Measurements from ENCODE around the gene P3H3. TPM values are rescaled to one million over a fixed set of nuclear protein-coding genes. Genes with fewer than 3 reads are reported as not detected.

Gene P3H3
- total RNA-seq, 6 donors from 2014 or later: 2.7 to 15.7 (median 7.0) TPM

GRCh38 chr12:6836851-6837250 is 8.6 kb downstream of the P3H3 start:
- Histone ChIP-seq H3K4me3 (no peak overlapping the region), H3K27ac (no peak overlapping the region), H3K27me3 (no peaks in the 10 kb centered on the region), H3K4me1 (peaks cover 0 to 5% (median 0%) of the 10 kb centered on the region in 4 donors), H3K9me3 (no peaks in the 10 kb centered on the region), H3K36me3 (peaks cover 0 to 27% (median 0%) of the 10 kb centered on the region in 4 donors)
- TF ChIP-seq CTCF (IDR thresholded peaks at IDR 0.05): no peak
- no peak for TF ChIP-seq EP300 (IDR thresholded peaks at IDR 0.05)
- no peak for TF ChIP-seq POLR2A (IDR thresholded peaks at IDR 0.05)
- no peak for TF ChIP-seq POLR2AphosphoS5 (IDR thresholded peaks at IDR 0.05)
- ATAC-seq (ENCODE audit: low FRiP score in 2 of 2) (no peak), DNase-seq (no peak)
- WGBS, 2 donors: 86 to 100% methylated on average over 6 to 16 of the region's 16 CpGs

- Histone ChIP-seq H3K4me3 (no peak overlapping the region), H3K4me1 (peaks cover 0 to 5% (median 0%) of the 10 kb centered on the region in 4 donors), H3K27ac (no peak overlapping the region), H3K9me3 (no peaks in the 10 kb centered on the region), H3K36me3 (peaks cover 0 to 27% (median 0%) of the 10 kb centered on the region in 4 donors), H3K27me3 (no peaks in the 10 kb centered on the region)
- no peak for DNase-seq
- ATAC-seq (ENCODE audit: low FRiP score in 2 of 2): no peak
- 93% methylated on average over 17 to 26 of the region's 26 CpGs for WGBS, 2 donors
- TF ChIP-seq POLR2A (IDR thresholded peaks at IDR 0.05) (no peak), POLR2AphosphoS5 (IDR thresholded peaks at IDR 0.05) (no peak), CTCF (IDR thresholded peaks at IDR 0.05) (no peak), EP300 (IDR thresholded peaks at IDR 0.05) (no peak)
Measured at GRCh38 chr12:6837370-6838060, 9.3 kb downstream of the P3H3 start.

- TF ChIP-seq POLR2AphosphoS5 (IDR thresholded peaks at IDR 0.05) (no peak), CTCF (IDR thresholded peaks at IDR 0.05) (no peak), EP300 (IDR thresholded peaks at IDR 0.05) (no peak), POLR2A (IDR thresholded peaks at IDR 0.05) (no peak)
- DNase-seq: peak in 1 of 2 donors; percentile 69
- 92 to 94% methylated on average over 11 to 16 of the region's 16 CpGs for WGBS, 2 donors
Measured at GRCh38 chr12:6838854-6839253, 10.6 kb downstream of the P3H3 start.

GRCh38 chr12:6839482-6840201 is 11.4 kb downstream of the P3H3 start:
- no peak overlapping the region for H3K4me3 ChIP-seq
- DNase-seq: peak in 1 of 2 donors; percentile 63
- no peaks in the 10 kb centered on the region for H3K9me3 ChIP-seq
- H3K36me3 ChIP-seq: peaks cover 0 to 17% (median 0%) of the 10 kb centered on the region in 4 donors
- no peak for ATAC-seq (ENCODE audit: low FRiP score in 2 of 2)
- H3K4me1 ChIP-seq: peaks cover 0 to 5% (median 0%) of the 10 kb centered on the region in 4 donors
- TF ChIP-seq POLR2A (IDR thresholded peaks at IDR 0.05): no peak
- no peak for TF ChIP-seq POLR2AphosphoS5 (IDR thresholded peaks at IDR 0.05)
- TF ChIP-seq EP300 (IDR thresholded peaks at IDR 0.05): no peak
- TF ChIP-seq CTCF (IDR thresholded peaks at IDR 0.05): no peak
- WGBS, 2 donors: 76 to 82% methylated on average over 8 to 10 of the region's 10 CpGs
- no peaks in the 10 kb centered on the region for H3K27me3 ChIP-seq
- no peak overlapping the region for H3K27ac ChIP-seq

More at GRCh38 chr12:6838854-6839253, 10.6 kb downstream of the P3H3 start:
- H3K36me3 ChIP-seq: peaks cover 0 to 20% (median 0%) of the 10 kb centered on the region in 4 donors
- no peaks in the 10 kb centered on the region for H3K9me3 ChIP-seq
- ATAC-seq (ENCODE audit: low FRiP score in 2 of 2): no peak
- H3K27me3 ChIP-seq: no peaks in the 10 kb centered on the region
- no peak overlapping the region for H3K4me3 ChIP-seq
- H3K4me1 ChIP-seq: peaks cover 0 to 5% (median 0%) of the 10 kb centered on the region in 4 donors
- H3K27ac ChIP-seq: no peak overlapping the region
